ENCODE measurements around the gene TNNT2.

- no peak for TF ChIP-seq TAF1 (conservative IDR thresholded peaks at IDR 0.05)
- TF ChIP-seq ATF3 (IDR thresholded peaks at IDR 0.05), result no peak
- no peak for TF ChIP-seq RAD21 (IDR thresholded peaks at IDR 0.05)
- no peak for TF ChIP-seq CTCF (IDR thresholded peaks at IDR 0.05; ENCODE audit: low read depth, low read length, missing input control)
- no peak for TF ChIP-seq FOXA1 (IDR thresholded peaks at IDR 0.05)
- TF ChIP-seq ZBTB33 (IDR thresholded peaks at IDR 0.05), result no peak
- no peak for TF ChIP-seq GABPA (IDR thresholded peaks at IDR 0.05 in 1 of 2, conservative IDR thresholded peaks at IDR 0.05 in 1 of 2)
- TF ChIP-seq YY1 (IDR thresholded peaks at IDR 0.05), result no peak
Measured at GRCh38 chr1:201400852-201401230, 23.4 kb upstream of the TNNT2 start.
